ENCODE results near the gene AUH. TPM values are rescaled to one million over a fixed set of nuclear protein-coding genes. Genes with fewer than 3 reads are reported as not detected.

The AUH gene
- polyA plus RNA-seq, 3 donors = 4.0 to 9.9 (median 8.4) TPM

DNA sequence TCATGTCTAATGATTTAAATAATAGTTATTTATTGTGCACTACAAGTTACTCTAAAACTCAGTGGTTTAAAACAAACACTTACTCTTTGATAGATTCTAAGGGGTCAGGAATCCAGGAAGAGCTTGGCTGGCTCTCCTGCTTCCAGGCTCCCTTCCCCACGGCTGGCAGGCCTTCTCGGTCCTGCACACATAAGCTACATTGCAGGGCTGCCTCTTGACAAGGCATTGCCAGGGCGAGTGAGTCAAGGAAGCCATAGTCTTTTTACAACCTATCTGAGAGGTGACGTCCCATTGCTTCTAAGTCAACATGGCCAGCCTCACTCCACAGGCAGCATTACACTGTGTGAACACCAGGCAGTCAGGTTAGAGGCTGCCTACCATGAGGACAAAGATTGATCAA, 119.8 kb downstream of the AUH start:
- Histone ChIP-seq H2AFZ (ENCODE audit: insufficient read depth, low read depth, low read length, poor library complexity, severe bottlenecking) (no peak overlapping the region), H3K4me2 (replicated peaks; ENCODE audit: extremely low read depth, low read length, poor library complexity, severe bottlenecking) (no peak overlapping the region), H3K79me2 (ENCODE audit: insufficient read depth, low read length) (no peaks in the 10 kb centered on the region), H3K36me3 (replicated peaks in 1 of 2; ENCODE audit: control insufficient read depth in 1 of 2, insufficient read depth in 2 of 2, low read length in 2 of 2) (no peaks in the 10 kb centered on the region), H3K9ac (ENCODE audit: insufficient read depth, low read length, poor library complexity, severe bottlenecking) (no peak overlapping the region), H3K27me3 (ENCODE audit: control insufficient read depth in 2 of 2, insufficient read depth in 2 of 2, low read length in 2 of 2) (no peaks in the 10 kb centered on the region), H4K20me1 (ENCODE audit: insufficient read depth, low read length) (no peaks in the 10 kb centered on the region), H3K9me3 (replicated peaks in 1 of 2; ENCODE audit: control insufficient read depth in 1 of 2, insufficient read depth in 1 of 2, low read length in 2 of 2) (no peaks in the 10 kb centered on the region), H3K27ac (ENCODE audit: low read depth in 1 of 2, low read length in 2 of 2) (no peak overlapping the region), H3K4me1 (ENCODE audit: control insufficient read depth in 1 of 2, insufficient read depth in 2 of 2, low read length in 2 of 2) (peaks cover 9 to 13% of the 10 kb centered on the region in 2 donors), H3K4me3 (replicated peaks in 1 of 3; ENCODE audit: low read depth in 2 of 3, low read length in 3 of 3) (no peak overlapping the region)
- no peak for TF ChIP-seq CTCF (IDR thresholded peaks at IDR 0.05)
- Mint-ChIP-seq H3K4me1 (peaks cover 18% of the 10 kb centered on the region), H3K4me3 (no peak overlapping the region), H3K36me3 (no peaks in the 10 kb centered on the region), H3K9me3 (peaks cover 0 to 1% (median 0%) of the 10 kb centered on the region in 7 donors), H3K27ac (no peak overlapping the region), H3K27me3 (ENCODE audit: low read depth in 3 of 3) (peaks cover 0 to 2% (median 0%) of the 10 kb centered on the region in 3 donors)
- WGBS (ENCODE audit: insufficient coverage) = 100% methylated on average over 4 of the region's 4 CpGs
- DNase-seq = no peak
- intact Hi-C loops (cut with micrococcal nuclease) = no loop called here

- Histone ChIP-seq H3K4me1 (ENCODE audit: control insufficient read depth in 1 of 2, insufficient read depth in 2 of 2, low read length in 2 of 2) (peaks cover 6 to 9% of the 10 kb centered on the region in 2 donors), H3K27ac (ENCODE audit: low read depth in 1 of 2, low read length in 2 of 2) (no peak overlapping the region), H3K9me3 (replicated peaks in 1 of 2; ENCODE audit: control insufficient read depth in 1 of 2, insufficient read depth in 1 of 2, low read length in 2 of 2) (no peaks in the 10 kb centered on the region), H3K4me2 (replicated peaks; ENCODE audit: extremely low read depth, low read length, poor library complexity, severe bottlenecking) (no peak overlapping the region), H3K9ac (ENCODE audit: insufficient read depth, low read length, poor library complexity, severe bottlenecking) (no peak overlapping the region), H3K79me2 (ENCODE audit: insufficient read depth, low read length) (no peaks in the 10 kb centered on the region), H3K4me3 (replicated peaks in 1 of 3; ENCODE audit: low read depth in 2 of 3, low read length in 3 of 3) (no peak overlapping the region), H3K27me3 (ENCODE audit: control insufficient read depth in 2 of 2, insufficient read depth in 2 of 2, low read length in 2 of 2) (no peaks in the 10 kb centered on the region), H3K36me3 (replicated peaks in 1 of 2; ENCODE audit: control insufficient read depth in 1 of 2, insufficient read depth in 2 of 2, low read length in 2 of 2) (no peaks in the 10 kb centered on the region), H4K20me1 (ENCODE audit: insufficient read depth, low read length) (no peaks in the 10 kb centered on the region), H2AFZ (ENCODE audit: insufficient read depth, low read depth, low read length, poor library complexity, severe bottlenecking) (no peak overlapping the region)
- Mint-ChIP-seq H3K27ac (peak overlapping the region in 1 of 7 donors; percentile 26), H3K36me3 (no peaks in the 10 kb centered on the region), H3K27me3 (ENCODE audit: low read depth in 3 of 3) (peaks cover 0 to 2% (median 2%) of the 10 kb centered on the region in 3 donors), H3K9me3 (peaks cover 0 to 1% (median 0%) of the 10 kb centered on the region in 7 donors), H3K4me3 (no peak overlapping the region), H3K4me1 (peaks cover 12% of the 10 kb centered on the region)
- no peak for TF ChIP-seq CTCF (IDR thresholded peaks at IDR 0.05)
- intact Hi-C loops (cut with micrococcal nuclease) = no loop called here
- WGBS (ENCODE audit: insufficient coverage) = 82% methylated on average over 2 of the region's 3 CpGs
- DNase-seq = no peak
Measured at GRCh38 chr9:91240596-91241165, 121.0 kb downstream of the AUH start.
